Neural progenitor cell (in vitro differentiated cells): ENCODE results near the gene MAPK10. TPM values are rescaled to one million over a fixed set of nuclear protein-coding genes. Genes with fewer than 3 reads are reported as not detected.

ENCODE experiments used
- DNase-seq: peaks from one replicate; pipeline ENCODE4 v3.0.0-alpha.2; 2016; ENCODE audit warnings: low spot score
- H2AFZ ChIP-seq: fragments of 200-600 bp; sonication (generic); replicated peaks from 2 replicates; pipeline ENCODE4 v1.6.1; 2016; ENCODE audit warnings: antibody characterized with exemption
- H3F3A ChIP-seq: fragments of 200-600 bp; sonication (generic); 2 replicates; pipeline ENCODE4 v1.6.1; 2016; ENCODE audit warnings: antibody characterized with exemption, low read depth
- H3K27ac ChIP-seq: fragments of 200-600 bp; sonication (generic); 2 replicates; pipeline ENCODE4 v1.5.1; 2016; ENCODE audit warnings: mild to moderate bottlenecking
- H3K27me3 ChIP-seq: fragments of 200-600 bp; sonication (generic); 2 replicates; pipeline ENCODE4 v1.6.1; 2016; ENCODE audit warnings: mild to moderate bottlenecking, moderate library complexity
- H3K36me3 ChIP-seq: fragments of 200-600 bp; sonication (generic); 2 replicates; pipeline ENCODE4 v1.5.1; 2016
- H3K4me1 ChIP-seq: fragments of 200-600 bp; sonication (generic); 2 replicates; pipeline ENCODE4 v1.6.1; 2016; ENCODE audit warnings: mixed run types
- H3K4me2 ChIP-seq: fragments of 200-600 bp; sonication (generic); 2 replicates; pipeline ENCODE4 v1.6.1; 2016
- H3K4me3 ChIP-seq: fragments of 200-600 bp; sonication (generic); 2 replicates; pipeline ENCODE4 v1.5.1; 2016
- H3K79me2 ChIP-seq: fragments of 200-600 bp; sonication (generic); 2 replicates; pipeline ENCODE4 v1.6.1; 2016; ENCODE audit warnings: low read depth
- H3K9ac ChIP-seq: fragments of 200-600 bp; sonication (generic); 2 replicates; pipeline ENCODE4 v1.6.1; 2016
- H3K9me3 ChIP-seq: fragments of 200-600 bp; sonication (generic); 2 replicates; pipeline ENCODE4 v1.5.1; 2016; ENCODE audit warnings: low read depth
- H4K20me1 ChIP-seq: fragments of 200-600 bp; sonication (generic); 2 replicates; pipeline ENCODE4 v1.6.1; 2016; ENCODE audit warnings: low read depth
- H3K27ac Mint-ChIP-seq: 3 replicates; pipeline ENCODE4 v1.8.0; 2021; ENCODE audit warnings: mixed read lengths
- H3K27me3 Mint-ChIP-seq: 2 replicates; pipeline ENCODE4 v1.8.0; 2022; ENCODE audit warnings: low read depth, mild to moderate bottlenecking, inconsistent platforms, moderate library complexity, mixed read lengths; ENCODE audit not compliant: insufficient read depth
- H3K36me3 Mint-ChIP-seq: 3 replicates; pipeline ENCODE4 v1.8.0; 2021; ENCODE audit warnings: mixed read lengths
- H3K4me1 Mint-ChIP-seq: 3 replicates; pipeline ENCODE4 v1.8.0; 2021; ENCODE audit warnings: mixed read lengths
- H3K4me3 Mint-ChIP-seq: 3 replicates; pipeline ENCODE4 v1.8.0; 2021; ENCODE audit warnings: mild to moderate bottlenecking, moderate library complexity, mixed read lengths
- H3K9me3 Mint-ChIP-seq: 3 replicates; pipeline ENCODE4 v1.8.0; 2020; ENCODE audit warnings: mixed read lengths
- EZH2 ChIP-seq: fragments of 200-600 bp; sonication (generic); IDR thresholded peaks from 2 replicates; pipeline ENCODE4 v1.6.1; 2017; ENCODE audit warnings: antibody characterized with exemption, mild to moderate bottlenecking, moderate library complexity
- EZH2phosphoT487 ChIP-seq: fragments of 200-600 bp; sonication (generic); IDR thresholded peaks from 2 replicates; pipeline ENCODE4 v1.6.1; 2017; ENCODE audit warnings: antibody characterized with exemption
- total RNA-seq: library from RNA; depleted of rRNA; stranded (reverse); fragments of >200 nt; gene quantifications from 2 replicates; pipeline ENCODE4 v1.2.3, GENCODE V29; 2015; ENCODE audit warnings: low replicate concordance
- TF ChIP-seq, protein P1 (sequence below): fragments of 200-600 bp; sonication (generic); IDR thresholded peaks from 2 replicates; pipeline ENCODE4 v1.5.1; 2017; ENCODE audit warnings: antibody characterized with exemption, mild to moderate bottlenecking

Gene MAPK10
- total RNA-seq, 1 donor from 2014 or later = 383 TPM

DNA sequence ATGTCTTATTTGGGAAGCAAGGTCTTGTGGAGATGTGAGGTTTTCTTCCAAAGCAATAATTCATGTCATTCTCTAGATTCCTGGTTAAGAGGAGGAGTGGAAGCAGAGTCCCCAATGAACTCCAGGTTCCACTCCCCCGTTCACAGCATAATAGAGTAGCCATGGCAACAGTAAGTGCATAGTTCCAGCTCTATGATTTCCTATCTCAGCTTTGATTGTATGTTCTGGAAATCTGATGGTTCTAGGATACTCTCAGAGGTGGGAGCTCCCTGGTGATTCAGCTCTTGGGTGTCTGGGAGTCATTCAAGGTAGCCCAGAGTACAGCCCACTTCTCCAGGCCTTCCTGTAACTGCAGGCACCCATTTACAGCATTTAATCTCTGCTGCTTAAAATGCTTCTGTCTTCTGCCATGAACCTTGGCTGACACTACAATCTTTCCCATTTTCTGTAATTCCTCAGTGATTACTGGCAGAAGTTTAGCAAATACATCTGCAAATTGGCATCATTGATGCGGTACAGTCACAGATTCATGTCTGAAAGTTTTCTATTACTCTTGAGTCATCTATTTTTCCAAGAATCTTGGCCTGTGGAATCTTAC, 242.0 kb downstream of the MAPK10 start:
- Histone ChIP-seq H3K36me3 (no peaks in the 10 kb centered on the region), H3K9ac (no peak overlapping the region), H2AFZ (no peak overlapping the region), H3K4me2 (no peak overlapping the region), H3K4me3 (no peak overlapping the region), H3K79me2 (no peaks in the 10 kb centered on the region), H3F3A (no peaks in the 10 kb centered on the region), H3K27ac (no peak overlapping the region), H3K9me3 (peaks cover 8% of the 10 kb centered on the region), H3K4me1 (no peaks in the 10 kb centered on the region), H3K27me3 (no peaks in the 10 kb centered on the region), H4K20me1 (no peaks in the 10 kb centered on the region)
- TF ChIP-seq, protein P1, sequence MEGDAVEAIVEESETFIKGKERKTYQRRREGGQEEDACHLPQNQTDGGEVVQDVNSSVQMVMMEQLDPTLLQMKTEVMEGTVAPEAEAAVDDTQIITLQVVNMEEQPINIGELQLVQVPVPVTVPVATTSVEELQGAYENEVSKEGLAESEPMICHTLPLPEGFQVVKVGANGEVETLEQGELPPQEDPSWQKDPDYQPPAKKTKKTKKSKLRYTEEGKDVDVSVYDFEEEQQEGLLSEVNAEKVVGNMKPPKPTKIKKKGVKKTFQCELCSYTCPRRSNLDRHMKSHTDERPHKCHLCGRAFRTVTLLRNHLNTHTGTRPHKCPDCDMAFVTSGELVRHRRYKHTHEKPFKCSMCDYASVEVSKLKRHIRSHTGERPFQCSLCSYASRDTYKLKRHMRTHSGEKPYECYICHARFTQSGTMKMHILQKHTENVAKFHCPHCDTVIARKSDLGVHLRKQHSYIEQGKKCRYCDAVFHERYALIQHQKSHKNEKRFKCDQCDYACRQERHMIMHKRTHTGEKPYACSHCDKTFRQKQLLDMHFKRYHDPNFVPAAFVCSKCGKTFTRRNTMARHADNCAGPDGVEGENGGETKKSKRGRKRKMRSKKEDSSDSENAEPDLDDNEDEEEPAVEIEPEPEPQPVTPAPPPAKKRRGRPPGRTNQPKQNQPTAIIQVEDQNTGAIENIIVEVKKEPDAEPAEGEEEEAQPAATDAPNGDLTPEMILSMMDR = no peak
- TF ChIP-seq EZH2phosphoT487 = no peak
- TF ChIP-seq EZH2 = no peak
- Mint-ChIP-seq H3K27ac (no peak overlapping the region), H3K4me1 (no peaks in the 10 kb centered on the region), H3K36me3 (peaks cover 22% of the 10 kb centered on the region), H3K27me3 (no peaks in the 10 kb centered on the region), H3K4me3 (no peak overlapping the region), H3K9me3 (peaks cover 14% of the 10 kb centered on the region)
- no peak for DNase-seq

DNA sequence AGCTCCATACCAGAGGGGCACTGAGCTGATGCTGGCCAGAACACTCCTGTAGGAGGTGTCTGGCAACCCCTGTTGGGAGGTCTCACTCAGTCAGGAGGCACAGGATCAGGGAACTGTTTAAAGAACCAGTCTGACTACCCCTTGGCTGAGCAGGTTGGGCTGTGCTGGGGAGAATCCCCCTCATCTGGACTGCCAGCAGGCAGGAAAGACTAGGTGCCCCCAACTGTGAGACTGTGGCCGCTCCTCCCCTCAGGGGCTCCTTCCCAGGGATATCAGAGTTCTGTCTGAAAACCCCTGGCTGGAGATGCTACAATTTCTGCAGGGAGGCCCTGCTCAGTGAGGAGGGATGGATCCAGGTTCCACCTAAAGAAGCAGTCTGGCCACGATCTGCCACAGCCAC, 245.3 kb downstream of the MAPK10 start:
- no peak for DNase-seq
- Histone ChIP-seq H3K79me2 (no peaks in the 10 kb centered on the region), H4K20me1 (no peaks in the 10 kb centered on the region), H3K27me3 (no peaks in the 10 kb centered on the region), H3K4me1 (no peaks in the 10 kb centered on the region), H3F3A (no peaks in the 10 kb centered on the region), H3K9ac (no peak overlapping the region), H3K27ac (no peak overlapping the region), H3K9me3 (peaks cover 18% of the 10 kb centered on the region), H3K4me3 (no peak overlapping the region), H3K36me3 (peaks cover 4% of the 10 kb centered on the region), H3K4me2 (no peak overlapping the region), H2AFZ (no peak overlapping the region)
- TF ChIP-seq, protein P1 = no peak
- no peak overlapping the region for H3K27ac Mint-ChIP-seq
- H3K4me3 Mint-ChIP-seq = no peak overlapping the region
- no peaks in the 10 kb centered on the region for H3K27me3 Mint-ChIP-seq
- H3K9me3 Mint-ChIP-seq = peaks cover 42% of the 10 kb centered on the region
- no peaks in the 10 kb centered on the region for H3K4me1 Mint-ChIP-seq
- H3K36me3 Mint-ChIP-seq = peaks cover 23% of the 10 kb centered on the region

DNA sequence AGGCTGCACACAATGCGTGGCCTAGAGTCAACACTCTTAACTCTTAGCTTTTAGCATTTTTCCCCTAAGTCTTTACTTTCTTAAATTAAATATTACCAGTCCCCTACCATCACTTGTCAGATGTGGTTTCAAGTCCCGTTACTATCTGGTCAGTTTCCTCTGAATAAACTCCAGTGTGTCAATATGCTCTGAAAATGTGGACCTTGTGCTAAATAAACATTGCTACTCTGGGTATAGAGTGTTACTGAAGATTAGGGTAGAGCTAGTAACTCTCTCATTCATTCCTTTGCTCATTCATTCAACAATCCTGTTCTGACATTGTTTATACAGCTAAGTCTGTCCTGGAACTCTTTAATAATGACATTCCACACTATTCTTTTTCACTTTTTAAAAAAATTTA, 251.0 kb downstream of the MAPK10 start:
- Histone ChIP-seq H3K4me2 (no peak overlapping the region), H3F3A (peaks cover 6% of the 10 kb centered on the region), H3K9me3 (peaks cover 12% of the 10 kb centered on the region), H3K9ac (no peak overlapping the region), H3K27me3 (no peaks in the 10 kb centered on the region), H3K27ac (peak overlapping the region; percentile 3), H3K4me1 (no peaks in the 10 kb centered on the region), H4K20me1 (no peaks in the 10 kb centered on the region), H2AFZ (no peak overlapping the region), H3K4me3 (no peak overlapping the region), H3K79me2 (no peaks in the 10 kb centered on the region), H3K36me3 (peaks cover 18% of the 10 kb centered on the region)
- Mint-ChIP-seq H3K27ac (no peak overlapping the region), H3K27me3 (no peaks in the 10 kb centered on the region), H3K4me3 (no peak overlapping the region), H3K9me3 (peaks cover 37% of the 10 kb centered on the region), H3K36me3 (peaks cover 19% of the 10 kb centered on the region), H3K4me1 (no peaks in the 10 kb centered on the region)
- DNase-seq = no peak
- TF ChIP-seq EZH2 = no peak
- TF ChIP-seq, protein P1 = no peak
- no peak for TF ChIP-seq EZH2phosphoT487
